ENCODE results near the gene DCTN5.

DCTN5 gene

GRCh38 chr16:23651943-23652468 is 10.7 kb downstream of the DCTN5 start:
- no peak for TF ChIP-seq CTCF (IDR thresholded peaks at IDR 0.05; ENCODE audit: borderline replicate concordance, control extremely low read depth, extremely low read depth, insufficient read depth, missing control alignments)
- peak; percentile 38 for DNase-seq (ENCODE audit: low spot score)
- in situ Hi-C loops (cut with MboI; ENCODE audit: low sequenced_read_pairs, unreplicated experiment) = no loop called here

- no peak for DNase-seq (ENCODE audit: low spot score)
- no peak for TF ChIP-seq CTCF (IDR thresholded peaks at IDR 0.05; ENCODE audit: borderline replicate concordance, control extremely low read depth, extremely low read depth, insufficient read depth, missing control alignments)
- in situ Hi-C loops (cut with MboI; ENCODE audit: low sequenced_read_pairs, unreplicated experiment) = no loop called here
Measured at GRCh38 chr16:23663918-23664317, 22.7 kb downstream of the DCTN5 start.

- TF ChIP-seq CTCF (IDR thresholded peaks at IDR 0.05; ENCODE audit: borderline replicate concordance, control extremely low read depth, extremely low read depth, insufficient read depth, missing control alignments) = no peak
- no peak for DNase-seq (ENCODE audit: low spot score)
- in situ Hi-C loops (cut with MboI; ENCODE audit: low sequenced_read_pairs, unreplicated experiment) = no loop called here
Measured at GRCh38 chr16:23666571-23667354, 25.5 kb downstream of the DCTN5 start.

- in situ Hi-C loops (cut with MboI; ENCODE audit: low sequenced_read_pairs, unreplicated experiment) = no loop called here
- no peak for DNase-seq (ENCODE audit: low spot score)
- no peak for TF ChIP-seq CTCF (IDR thresholded peaks at IDR 0.05; ENCODE audit: borderline replicate concordance, control extremely low read depth, extremely low read depth, insufficient read depth, missing control alignments)
Measured at GRCh38 chr16:23667355-23667659, 26.0 kb downstream of the DCTN5 start.

GRCh38 chr16:23668225-23668624 is 27.0 kb downstream of the DCTN5 start:
- no peak for TF ChIP-seq CTCF (IDR thresholded peaks at IDR 0.05; ENCODE audit: borderline replicate concordance, control extremely low read depth, extremely low read depth, insufficient read depth, missing control alignments)
- DNase-seq (ENCODE audit: low spot score) = no peak
- in situ Hi-C loops (cut with MboI; ENCODE audit: low sequenced_read_pairs, unreplicated experiment) = no loop called here

GRCh38 chr16:23668873-23669272 is 27.6 kb downstream of the DCTN5 start:
- in situ Hi-C loops (cut with MboI; ENCODE audit: low sequenced_read_pairs, unreplicated experiment) = no loop called here
- DNase-seq (ENCODE audit: low spot score) = no peak
- no peak for TF ChIP-seq CTCF (IDR thresholded peaks at IDR 0.05; ENCODE audit: borderline replicate concordance, control extremely low read depth, extremely low read depth, insufficient read depth, missing control alignments)

Data from GM13976 (cell line).